Suprapubic skin (tissue), 4 donors: ENCODE data around the gene TMEM128.

Experiments
- EP300 ChIP-seq: sonication (generic); formaldehyde crosslinking; IDR thresholded peaks from one replicate; pipeline ENCODE4 v1.6.1; 2017; ENCODE audit warnings: antibody characterized with exemption
- POLR2A ChIP-seq, 2 donors: fragments of 450-650 bp; IDR thresholded peaks; one replicate each; pipeline ENCODE4 v1.6.1; 2017; ENCODE audit warnings: antibody characterized with exemption in 2 of 2, mild to moderate bottlenecking in 2 of 2, moderate library complexity in 2 of 2
- POLR2AphosphoS5 ChIP-seq, 3 donors: sonication (generic); formaldehyde crosslinking; IDR thresholded peaks; one replicate each; pipeline ENCODE4 v1.6.1; 2017; ENCODE audit warnings: antibody characterized with exemption in 3 of 3
- TF ChIP-seq, protein P1 (sequence below), 2 donors: fragments of 200-600 bp in 1 of 2; fragments of 450-650 bp in 1 of 2; sonication (generic) in 1 of 2; IDR thresholded peaks; one replicate each; pipeline ENCODE4 v1.5.1; 2016 to 2019; ENCODE audit warnings: antibody characterized with exemption in 2 of 2, mild to moderate bottlenecking in 1 of 2, moderate library complexity in 1 of 2

DNA sequence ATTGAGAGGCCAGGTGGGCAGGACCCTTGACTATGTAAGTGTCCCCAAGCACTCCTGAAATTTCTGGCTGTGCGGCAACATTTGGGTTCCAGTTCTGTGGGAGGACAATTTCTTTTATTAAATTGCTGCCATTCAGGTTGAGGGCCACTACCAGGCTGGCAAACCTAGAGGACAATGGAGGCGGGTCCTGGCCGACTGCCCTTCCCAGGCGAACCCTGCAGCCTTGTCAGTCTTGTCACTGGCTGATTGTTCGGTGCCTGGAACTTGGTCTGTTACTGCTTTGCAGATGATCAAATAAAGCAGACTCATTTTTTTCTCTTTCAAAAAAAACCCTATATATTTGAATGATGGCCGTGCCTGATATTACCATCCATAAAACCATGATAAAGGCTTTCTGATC lies 6.6 kb upstream of the TMEM128 start:
- TF ChIP-seq, protein P1, sequence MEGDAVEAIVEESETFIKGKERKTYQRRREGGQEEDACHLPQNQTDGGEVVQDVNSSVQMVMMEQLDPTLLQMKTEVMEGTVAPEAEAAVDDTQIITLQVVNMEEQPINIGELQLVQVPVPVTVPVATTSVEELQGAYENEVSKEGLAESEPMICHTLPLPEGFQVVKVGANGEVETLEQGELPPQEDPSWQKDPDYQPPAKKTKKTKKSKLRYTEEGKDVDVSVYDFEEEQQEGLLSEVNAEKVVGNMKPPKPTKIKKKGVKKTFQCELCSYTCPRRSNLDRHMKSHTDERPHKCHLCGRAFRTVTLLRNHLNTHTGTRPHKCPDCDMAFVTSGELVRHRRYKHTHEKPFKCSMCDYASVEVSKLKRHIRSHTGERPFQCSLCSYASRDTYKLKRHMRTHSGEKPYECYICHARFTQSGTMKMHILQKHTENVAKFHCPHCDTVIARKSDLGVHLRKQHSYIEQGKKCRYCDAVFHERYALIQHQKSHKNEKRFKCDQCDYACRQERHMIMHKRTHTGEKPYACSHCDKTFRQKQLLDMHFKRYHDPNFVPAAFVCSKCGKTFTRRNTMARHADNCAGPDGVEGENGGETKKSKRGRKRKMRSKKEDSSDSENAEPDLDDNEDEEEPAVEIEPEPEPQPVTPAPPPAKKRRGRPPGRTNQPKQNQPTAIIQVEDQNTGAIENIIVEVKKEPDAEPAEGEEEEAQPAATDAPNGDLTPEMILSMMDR (IDR thresholded peaks at IDR 0.05), result no peak
- TF ChIP-seq POLR2A (IDR thresholded peaks at IDR 0.05) (no peak), POLR2AphosphoS5 (IDR thresholded peaks at IDR 0.05) (no peak), EP300 (no peak)
